ENCODE results near the gene TCERG1L.
"Not testable (repeated sequence)": the region's sequence is repeated elsewhere in the genome, so short reads cannot be mapped to it uniquely, and the experiment has no call there.

TCERG1L gene

GRCh38 chr10:131107970-131108369, 203.6 kb downstream of the TCERG1L start:
- no peak for FAIRE-seq
- TF ChIP-seq POLR2A (IDR thresholded peaks at IDR 0.05; ENCODE audit: low read depth, low read length), result no peak
- no peak for DNase-seq (ENCODE audit: insufficient read length, low spot score)

GRCh38 chr10:131102676-131103075, 208.8 kb downstream of the TCERG1L start:
- TF ChIP-seq POLR2A (IDR thresholded peaks at IDR 0.05; ENCODE audit: low read depth, low read length), result no peak
- DNase-seq (ENCODE audit: insufficient read length, low spot score) (no peak), FAIRE-seq (no peak)

- no peak for DNase-seq (ENCODE audit: insufficient read length, low spot score)
- no peak for TF ChIP-seq POLR2A (IDR thresholded peaks at IDR 0.05; ENCODE audit: low read depth, low read length)
- no peak for FAIRE-seq
Measured at GRCh38 chr10:131102147-131102546, 209.4 kb downstream of the TCERG1L start.

- not testable (repeated sequence) for DNase-seq (ENCODE audit: insufficient read length, low spot score)
- peak; percentile 78 for FAIRE-seq
Measured at GRCh38 chr10:131100418-131101410, 210.8 kb downstream of the TCERG1L start.

- FAIRE-seq (no peak), DNase-seq (ENCODE audit: insufficient read length, low spot score) (no peak)
- no peak for TF ChIP-seq POLR2A (IDR thresholded peaks at IDR 0.05; ENCODE audit: low read depth, low read length)
Measured at GRCh38 chr10:131099028-131099726, 212.3 kb downstream of the TCERG1L start.

- no peak for FAIRE-seq
- DNase-seq (ENCODE audit: insufficient read length, low spot score), result no peak
- TF ChIP-seq POLR2A (IDR thresholded peaks at IDR 0.05; ENCODE audit: low read depth, low read length), result no peak
Measured at GRCh38 chr10:131098416-131098952, 213.0 kb downstream of the TCERG1L start.

GRCh38 chr10:131096031-131096430, 215.5 kb downstream of the TCERG1L start:
- FAIRE-seq (no peak), DNase-seq (ENCODE audit: insufficient read length, low spot score) (no peak)
- no peak for TF ChIP-seq POLR2A (IDR thresholded peaks at IDR 0.05; ENCODE audit: low read depth, low read length)

- FAIRE-seq (no peak), DNase-seq (ENCODE audit: insufficient read length, low spot score) (no peak)
- no peak for TF ChIP-seq POLR2A (IDR thresholded peaks at IDR 0.05; ENCODE audit: low read depth, low read length)
Measured at GRCh38 chr10:131095313-131095580, 216.3 kb downstream of the TCERG1L start.

GRCh38 chr10:131094527-131095312, 216.8 kb downstream of the TCERG1L start:
- DNase-seq (ENCODE audit: insufficient read length, low spot score) (no peak), FAIRE-seq (peak; percentile 91)
- TF ChIP-seq POLR2A (IDR thresholded peaks at IDR 0.05; ENCODE audit: low read depth, low read length), result no peak

- DNase-seq (ENCODE audit: insufficient read length, low spot score), result no peak
- TF ChIP-seq POLR2A (IDR thresholded peaks at IDR 0.05; ENCODE audit: low read depth, low read length), result no peak
- FAIRE-seq, result no peak
Measured at GRCh38 chr10:131093795-131094366, 217.6 kb downstream of the TCERG1L start.

GRCh38 chr10:131093346-131093745, 218.2 kb downstream of the TCERG1L start:
- FAIRE-seq, result no peak
- DNase-seq (ENCODE audit: insufficient read length, low spot score), result no peak
- TF ChIP-seq POLR2A (IDR thresholded peaks at IDR 0.05; ENCODE audit: low read depth, low read length), result no peak

GRCh38 chr10:131092876-131093275, 218.6 kb downstream of the TCERG1L start:
- DNase-seq (ENCODE audit: insufficient read length, low spot score), result no peak
- FAIRE-seq, result no peak
- TF ChIP-seq POLR2A (IDR thresholded peaks at IDR 0.05; ENCODE audit: low read depth, low read length), result no peak

GRCh38 chr10:131092386-131092785, 219.1 kb downstream of the TCERG1L start:
- DNase-seq (ENCODE audit: insufficient read length, low spot score), result no peak
- no peak for TF ChIP-seq POLR2A (IDR thresholded peaks at IDR 0.05; ENCODE audit: low read depth, low read length)
- FAIRE-seq, result no peak
